ENCODE data around the gene PABPN1L.
"Not testable (repeated sequence)": the region's sequence is repeated elsewhere in the genome, so short reads cannot be mapped to it uniquely, and the experiment has no call there.

Gene PABPN1L

DNA sequence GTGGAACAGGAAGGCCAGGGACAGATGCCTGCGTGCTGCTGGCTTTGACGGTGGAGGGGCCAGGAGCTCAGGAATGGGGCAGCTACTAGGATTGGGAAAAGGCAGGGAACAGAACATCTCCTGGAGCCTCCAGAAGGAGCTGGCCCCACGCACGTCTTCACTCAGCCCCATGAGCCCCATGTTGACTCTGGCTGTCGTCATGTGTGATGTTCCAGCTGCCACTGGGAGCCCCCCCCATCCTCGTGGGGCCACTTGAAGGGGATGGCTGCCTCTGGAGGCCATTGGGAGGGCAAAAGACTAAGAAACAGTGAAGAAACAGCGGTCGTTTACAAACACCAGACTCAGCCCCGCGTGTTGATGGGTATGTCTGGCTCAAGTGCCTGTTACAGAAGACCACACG, 36.2 kb downstream of the PABPN1L start:
- CTCF ChIA-PET = no interaction called here
- no peak for TF ChIP-seq ZNF384 (IDR thresholded peaks at IDR 0.05)
- no peak for TF ChIP-seq FOXK2 (IDR thresholded peaks at IDR 0.05)
- no peak for TF ChIP-seq L3MBTL2 (conservative IDR thresholded peaks at IDR 0.05)
- no peak for TF ChIP-seq BHLHE40 (IDR thresholded peaks at IDR 0.05; ENCODE audit: borderline replicate concordance)
- TF ChIP-seq SP1 (IDR thresholded peaks at IDR 0.05) = no peak
- TF ChIP-seq CTBP1 (IDR thresholded peaks at IDR 0.05; ENCODE audit: borderline replicate concordance) = no peak
- no peak for TF ChIP-seq HDGF (IDR thresholded peaks at IDR 0.05; ENCODE audit: borderline replicate concordance)
- no peak for TF ChIP-seq TARDBP (IDR thresholded peaks at IDR 0.05)
- TF ChIP-seq ARNT (IDR thresholded peaks at IDR 0.05) = no peak
- TF ChIP-seq, protein P1, sequence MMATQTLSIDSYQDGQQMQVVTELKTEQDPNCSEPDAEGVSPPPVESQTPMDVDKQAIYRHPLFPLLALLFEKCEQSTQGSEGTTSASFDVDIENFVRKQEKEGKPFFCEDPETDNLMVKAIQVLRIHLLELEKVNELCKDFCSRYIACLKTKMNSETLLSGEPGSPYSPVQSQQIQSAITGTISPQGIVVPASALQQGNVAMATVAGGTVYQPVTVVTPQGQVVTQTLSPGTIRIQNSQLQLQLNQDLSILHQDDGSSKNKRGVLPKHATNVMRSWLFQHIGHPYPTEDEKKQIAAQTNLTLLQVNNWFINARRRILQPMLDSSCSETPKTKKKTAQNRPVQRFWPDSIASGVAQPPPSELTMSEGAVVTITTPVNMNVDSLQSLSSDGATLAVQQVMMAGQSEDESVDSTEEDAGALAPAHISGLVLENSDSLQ (IDR thresholded peaks at IDR 0.05) = no peak
- no peak for TF ChIP-seq LEF1 (IDR thresholded peaks at IDR 0.05; ENCODE audit: borderline replicate concordance)
- TF ChIP-seq FOXA1 (IDR thresholded peaks at IDR 0.05) = no peak
- TF ChIP-seq SUZ12 (IDR thresholded peaks at IDR 0.05) = no peak
- no peak for TF ChIP-seq FOXM1 (IDR thresholded peaks at IDR 0.05; ENCODE audit: borderline replicate concordance)
- no peak for TF ChIP-seq ELF4 (IDR thresholded peaks at IDR 0.05)
- no peak for TF ChIP-seq NFRKB (IDR thresholded peaks at IDR 0.05)
- no peak for DNase-seq (ENCODE audit: extremely low spot score)
- POLR2A ChIA-PET = no interaction called here

DNA sequence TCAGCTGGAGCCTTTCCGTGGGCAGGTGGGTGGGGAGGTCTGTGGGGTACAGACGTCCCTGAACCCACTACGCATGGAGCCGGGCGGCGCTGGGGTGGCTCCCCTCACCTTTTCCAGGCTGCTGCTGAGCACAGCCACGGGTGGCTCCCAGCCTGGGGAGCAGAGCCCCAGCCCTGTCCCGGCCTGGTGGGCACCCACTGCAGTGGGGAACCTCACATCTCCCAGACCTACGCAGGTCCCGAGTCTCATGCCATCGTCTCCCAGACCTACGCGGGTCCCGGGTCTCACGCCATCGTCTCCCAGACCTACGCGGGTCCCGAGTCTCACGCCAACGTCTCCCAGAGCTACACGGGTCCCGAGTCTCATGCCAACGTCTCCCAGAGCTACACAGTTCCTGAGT, 37.7 kb downstream of the PABPN1L start:
- no peak for DNase-seq (ENCODE audit: extremely low spot score)
- POLR2A ChIA-PET = no interaction called here
- TF ChIP-seq BHLHE40 (IDR thresholded peaks at IDR 0.05; ENCODE audit: borderline replicate concordance) = no peak
- CTCF ChIA-PET = no interaction called here

- CTCF ChIA-PET = no interaction called here
- POLR2A ChIA-PET = interaction anchor here (0.8 kb wide), 1 partner anchor 16 kb away, joined by 3 read pairs; the partner anchor contains the start of gene APRT
- TF ChIP-seq FOXM1 (IDR thresholded peaks at IDR 0.05; ENCODE audit: borderline replicate concordance) = no peak
- no peak for TF ChIP-seq SUZ12 (IDR thresholded peaks at IDR 0.05)
- TF ChIP-seq ARNT (IDR thresholded peaks at IDR 0.05) = no peak
- TF ChIP-seq LEF1 (IDR thresholded peaks at IDR 0.05; ENCODE audit: borderline replicate concordance) = no peak
- DNase-seq (ENCODE audit: extremely low spot score) = no peak
Observed at GRCh38 chr16:88827727-88828126, 38.7 kb downstream of the PABPN1L start.

- no peak for TF ChIP-seq L3MBTL2 (conservative IDR thresholded peaks at IDR 0.05)
- no peak for TF ChIP-seq ELF4 (IDR thresholded peaks at IDR 0.05)
- TF ChIP-seq HDGF (IDR thresholded peaks at IDR 0.05; ENCODE audit: borderline replicate concordance) = no peak
- no peak for TF ChIP-seq TARDBP (IDR thresholded peaks at IDR 0.05)
- no peak for TF ChIP-seq FOXK2 (IDR thresholded peaks at IDR 0.05)
- no peak for TF ChIP-seq SP1 (IDR thresholded peaks at IDR 0.05)
- no peak for TF ChIP-seq CTBP1 (IDR thresholded peaks at IDR 0.05; ENCODE audit: borderline replicate concordance)
- no peak for TF ChIP-seq NFRKB (IDR thresholded peaks at IDR 0.05)
- no peak for TF ChIP-seq FOXA1 (IDR thresholded peaks at IDR 0.05)
- no peak for TF ChIP-seq ZNF384 (IDR thresholded peaks at IDR 0.05)
- TF ChIP-seq LEF1 (IDR thresholded peaks at IDR 0.05; ENCODE audit: borderline replicate concordance) = no peak
- TF ChIP-seq BHLHE40 (IDR thresholded peaks at IDR 0.05; ENCODE audit: borderline replicate concordance) = no peak
- TF ChIP-seq FOXM1 (IDR thresholded peaks at IDR 0.05; ENCODE audit: borderline replicate concordance) = no peak
- TF ChIP-seq, protein P1 (IDR thresholded peaks at IDR 0.05) = no peak
- no peak for TF ChIP-seq ARNT (IDR thresholded peaks at IDR 0.05)
- no peak for TF ChIP-seq SUZ12 (IDR thresholded peaks at IDR 0.05)
- CTCF ChIA-PET = interaction anchor here (0.6 kb wide), 1 partner anchor 205 kb away, joined by 3 read pairs; no protein-coding TSS in a partner anchor
- no peak for DNase-seq (ENCODE audit: extremely low spot score)
- POLR2A ChIA-PET = no interaction called here
Observed at GRCh38 chr16:88826070-88826840, 40.2 kb downstream of the PABPN1L start.

DNA sequence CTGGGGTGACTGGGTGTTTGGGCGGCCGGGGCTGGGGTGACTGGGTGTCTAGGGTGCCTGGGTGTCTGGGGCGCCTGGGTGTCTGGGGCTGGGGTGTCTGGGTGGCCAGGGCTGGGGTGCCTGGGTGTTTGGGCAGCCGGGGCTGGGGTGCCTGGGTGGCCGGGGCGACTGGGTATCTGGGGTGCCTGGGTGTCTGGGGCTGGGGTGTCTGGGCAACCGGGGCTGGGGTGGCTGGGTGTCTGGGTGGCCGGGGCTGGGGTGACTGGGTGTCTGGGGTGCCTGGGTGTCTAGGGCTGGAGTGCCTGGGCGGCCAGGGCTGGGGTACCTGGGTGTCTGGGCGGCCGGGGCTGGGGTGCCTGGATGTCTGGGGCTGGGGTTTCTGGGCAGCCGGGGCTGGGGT, 41.3 kb downstream of the PABPN1L start:
- ChIA-PET POLR2A (no interaction called here), CTCF (no interaction called here)
- DNase-seq (ENCODE audit: extremely low spot score) = no peak
- TF ChIP-seq CTBP1 (IDR thresholded peaks at IDR 0.05; ENCODE audit: borderline replicate concordance) (no peak), HDGF (IDR thresholded peaks at IDR 0.05; ENCODE audit: borderline replicate concordance) (no peak), BHLHE40 (IDR thresholded peaks at IDR 0.05; ENCODE audit: borderline replicate concordance) (no peak)

DNA sequence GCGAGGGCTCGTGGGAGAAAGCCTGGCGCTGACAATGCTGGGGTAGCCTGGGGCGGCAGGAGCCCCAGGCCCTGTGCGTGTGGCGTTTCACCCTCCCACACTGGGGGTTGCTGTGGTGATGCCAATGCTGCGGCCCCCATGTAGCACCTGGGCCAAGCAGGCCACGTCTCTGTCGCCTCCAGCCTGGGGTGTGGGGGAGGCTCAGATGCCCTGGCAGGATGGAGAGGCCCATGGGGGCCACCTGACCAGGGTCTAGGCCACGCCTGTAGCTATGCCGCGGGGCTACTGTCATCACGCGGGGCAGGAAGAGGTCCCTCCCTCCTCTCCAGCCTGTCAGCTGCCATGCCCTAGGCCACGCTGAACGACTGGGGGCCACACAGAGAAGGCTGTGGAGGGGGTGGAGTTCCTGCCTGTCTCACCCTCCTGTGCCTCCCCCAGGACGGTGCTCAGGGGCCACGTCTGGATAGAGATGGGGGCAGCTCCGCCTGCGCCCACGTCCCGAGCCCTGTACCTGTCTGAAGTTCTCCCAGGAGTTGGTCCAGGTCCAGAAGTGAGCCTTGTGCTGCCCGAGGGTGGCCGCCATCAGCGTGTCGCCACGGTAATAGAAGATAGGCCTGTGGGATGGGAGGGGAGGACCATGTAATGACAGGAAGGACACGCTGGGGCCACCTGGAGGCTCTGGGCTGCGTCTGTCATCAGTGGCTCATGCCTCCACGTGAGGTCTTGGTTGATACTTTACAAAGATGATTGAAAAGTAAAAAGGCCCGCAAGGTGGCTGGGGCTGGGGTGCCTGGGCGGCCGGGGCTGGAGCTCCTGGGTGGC, 42.0 kb downstream of the PABPN1L start:
- CTCF ChIA-PET = no interaction called here
- no peak for DNase-seq (ENCODE audit: extremely low spot score)
- no peak for TF ChIP-seq LEF1 (IDR thresholded peaks at IDR 0.05; ENCODE audit: borderline replicate concordance)
- no peak for TF ChIP-seq FOXA1 (IDR thresholded peaks at IDR 0.05)
- no peak for TF ChIP-seq FOXM1 (IDR thresholded peaks at IDR 0.05; ENCODE audit: borderline replicate concordance)
- no peak for TF ChIP-seq CTBP1 (IDR thresholded peaks at IDR 0.05; ENCODE audit: borderline replicate concordance)
- no peak for TF ChIP-seq HDGF (IDR thresholded peaks at IDR 0.05; ENCODE audit: borderline replicate concordance)
- no peak for TF ChIP-seq SP1 (IDR thresholded peaks at IDR 0.05)
- TF ChIP-seq, protein P1 (IDR thresholded peaks at IDR 0.05) = no peak
- no peak for TF ChIP-seq TARDBP (IDR thresholded peaks at IDR 0.05)
- TF ChIP-seq ZNF384 (IDR thresholded peaks at IDR 0.05) = no peak
- TF ChIP-seq ARNT (IDR thresholded peaks at IDR 0.05) = no peak
- no peak for TF ChIP-seq SUZ12 (IDR thresholded peaks at IDR 0.05)
- TF ChIP-seq BHLHE40 (IDR thresholded peaks at IDR 0.05; ENCODE audit: borderline replicate concordance) = no peak
- TF ChIP-seq FOXK2 (IDR thresholded peaks at IDR 0.05) = no peak
- TF ChIP-seq NFRKB (IDR thresholded peaks at IDR 0.05) = no peak
- no peak for TF ChIP-seq ELF4 (IDR thresholded peaks at IDR 0.05)
- no peak for TF ChIP-seq L3MBTL2 (conservative IDR thresholded peaks at IDR 0.05)
- POLR2A ChIA-PET = no interaction called here

DNA sequence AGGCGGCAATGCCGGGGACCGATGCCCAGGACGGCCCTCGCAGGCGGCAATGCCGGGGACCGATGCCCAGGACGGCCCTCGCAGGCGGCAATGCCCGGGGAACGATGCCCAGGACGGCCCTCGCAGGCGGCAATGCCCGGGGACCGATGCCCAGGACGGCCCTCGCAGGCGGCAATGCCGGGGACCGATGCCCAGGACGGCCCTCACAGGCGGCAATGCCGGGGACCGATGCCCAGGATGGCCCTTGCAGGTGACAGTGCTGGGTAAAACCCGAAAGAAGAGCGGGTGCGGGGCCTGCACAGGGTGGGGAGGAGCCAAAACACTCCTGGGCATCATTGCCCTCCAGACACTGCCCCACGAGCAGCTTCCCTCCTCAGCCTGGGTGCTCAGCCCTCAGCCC, 42.8 kb downstream of the PABPN1L start:
- CTCF ChIA-PET, POLR2A ChIA-PET: not testable (repeated sequence)

More for the DNA sequence above, 42.8 kb downstream of the PABPN1L start:
- DNase-seq (ENCODE audit: extremely low spot score) = not testable (repeated sequence)
